Neural cell (in vitro differentiated cells): Measurements from ENCODE around the gene PPM1L.

Experiments used
- EP300 ChIP-seq: fragments of 450-650 bp; conservative IDR thresholded peaks from 2 replicates; pipeline ENCODE4 v1.6.1; 2014; ENCODE audit warnings: antibody characterized with exemption, mild to moderate bottlenecking, moderate library complexity; ENCODE audit not compliant: poor library complexity, severe bottlenecking
- POLR2AphosphoS5 ChIP-seq: IDR thresholded peaks from 2 replicates; pipeline ENCODE4 v1.6.1; 2012
- RAD21 ChIP-seq: fragments of 450-650 bp; conservative IDR thresholded peaks from 2 replicates; pipeline ENCODE4 v1.6.1; 2014; ENCODE audit warnings: antibody characterized with exemption, mild to moderate bottlenecking, moderate library complexity
- TF ChIP-seq, protein P1 (sequence below): fragments of 450-650 bp; IDR thresholded peaks from 2 replicates; pipeline ENCODE4 v1.5.1; 2014; ENCODE audit warnings: antibody characterized with exemption, mild to moderate bottlenecking, moderate library complexity; ENCODE audit not compliant: poor library complexity, severe bottlenecking
- TF ChIP-seq, protein P2 (sequence below): IDR thresholded peaks from 2 replicates; pipeline ENCODE4 v1.6.1; 2012; ENCODE audit warnings: borderline replicate concordance

- TF ChIP-seq, protein P1, sequence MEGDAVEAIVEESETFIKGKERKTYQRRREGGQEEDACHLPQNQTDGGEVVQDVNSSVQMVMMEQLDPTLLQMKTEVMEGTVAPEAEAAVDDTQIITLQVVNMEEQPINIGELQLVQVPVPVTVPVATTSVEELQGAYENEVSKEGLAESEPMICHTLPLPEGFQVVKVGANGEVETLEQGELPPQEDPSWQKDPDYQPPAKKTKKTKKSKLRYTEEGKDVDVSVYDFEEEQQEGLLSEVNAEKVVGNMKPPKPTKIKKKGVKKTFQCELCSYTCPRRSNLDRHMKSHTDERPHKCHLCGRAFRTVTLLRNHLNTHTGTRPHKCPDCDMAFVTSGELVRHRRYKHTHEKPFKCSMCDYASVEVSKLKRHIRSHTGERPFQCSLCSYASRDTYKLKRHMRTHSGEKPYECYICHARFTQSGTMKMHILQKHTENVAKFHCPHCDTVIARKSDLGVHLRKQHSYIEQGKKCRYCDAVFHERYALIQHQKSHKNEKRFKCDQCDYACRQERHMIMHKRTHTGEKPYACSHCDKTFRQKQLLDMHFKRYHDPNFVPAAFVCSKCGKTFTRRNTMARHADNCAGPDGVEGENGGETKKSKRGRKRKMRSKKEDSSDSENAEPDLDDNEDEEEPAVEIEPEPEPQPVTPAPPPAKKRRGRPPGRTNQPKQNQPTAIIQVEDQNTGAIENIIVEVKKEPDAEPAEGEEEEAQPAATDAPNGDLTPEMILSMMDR, result no peak
- TF ChIP-seq, protein P2, sequence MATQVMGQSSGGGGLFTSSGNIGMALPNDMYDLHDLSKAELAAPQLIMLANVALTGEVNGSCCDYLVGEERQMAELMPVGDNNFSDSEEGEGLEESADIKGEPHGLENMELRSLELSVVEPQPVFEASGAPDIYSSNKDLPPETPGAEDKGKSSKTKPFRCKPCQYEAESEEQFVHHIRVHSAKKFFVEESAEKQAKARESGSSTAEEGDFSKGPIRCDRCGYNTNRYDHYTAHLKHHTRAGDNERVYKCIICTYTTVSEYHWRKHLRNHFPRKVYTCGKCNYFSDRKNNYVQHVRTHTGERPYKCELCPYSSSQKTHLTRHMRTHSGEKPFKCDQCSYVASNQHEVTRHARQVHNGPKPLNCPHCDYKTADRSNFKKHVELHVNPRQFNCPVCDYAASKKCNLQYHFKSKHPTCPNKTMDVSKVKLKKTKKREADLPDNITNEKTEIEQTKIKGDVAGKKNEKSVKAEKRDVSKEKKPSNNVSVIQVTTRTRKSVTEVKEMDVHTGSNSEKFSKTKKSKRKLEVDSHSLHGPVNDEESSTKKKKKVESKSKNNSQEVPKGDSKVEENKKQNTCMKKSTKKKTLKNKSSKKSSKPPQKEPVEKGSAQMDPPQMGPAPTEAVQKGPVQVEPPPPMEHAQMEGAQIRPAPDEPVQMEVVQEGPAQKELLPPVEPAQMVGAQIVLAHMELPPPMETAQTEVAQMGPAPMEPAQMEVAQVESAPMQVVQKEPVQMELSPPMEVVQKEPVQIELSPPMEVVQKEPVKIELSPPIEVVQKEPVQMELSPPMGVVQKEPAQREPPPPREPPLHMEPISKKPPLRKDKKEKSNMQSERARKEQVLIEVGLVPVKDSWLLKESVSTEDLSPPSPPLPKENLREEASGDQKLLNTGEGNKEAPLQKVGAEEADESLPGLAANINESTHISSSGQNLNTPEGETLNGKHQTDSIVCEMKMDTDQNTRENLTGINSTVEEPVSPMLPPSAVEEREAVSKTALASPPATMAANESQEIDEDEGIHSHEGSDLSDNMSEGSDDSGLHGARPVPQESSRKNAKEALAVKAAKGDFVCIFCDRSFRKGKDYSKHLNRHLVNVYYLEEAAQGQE, result no peak
- no peak for TF ChIP-seq RAD21
- no peak for TF ChIP-seq EP300
- no peak for TF ChIP-seq POLR2AphosphoS5
These were observed 282.7 kb downstream of the PPM1L start for GRCh38 chr3:161038725-161039124.
